Glutamatergic neuron (in vitro differentiated cells): ENCODE data around the gene AGAP1. TPM values are rescaled to one million over a fixed set of nuclear protein-coding genes. Genes with fewer than 3 reads are reported as not detected.

Source experiments
- DNase-seq: peaks from one replicate; pipeline ENCODE4 v3.0.0; 2022
- H3K27ac Mint-ChIP-seq: one replicate; pipeline ENCODE4 v1.8.0; 2020; ENCODE audit warnings: mild to moderate bottlenecking, mixed read lengths, inconsistent platforms; ENCODE audit not compliant: unreplicated experiment
- H3K27me3 Mint-ChIP-seq: one replicate; pipeline ENCODE4 v1.8.0; 2020; ENCODE audit warnings: mild to moderate bottlenecking, moderate library complexity, mixed read lengths, inconsistent platforms; ENCODE audit not compliant: unreplicated experiment
- H3K36me3 Mint-ChIP-seq: one replicate; pipeline ENCODE4 v1.8.0; 2020; ENCODE audit warnings: mild to moderate bottlenecking, mixed read lengths, inconsistent platforms; ENCODE audit not compliant: unreplicated experiment
- H3K4me1 Mint-ChIP-seq: one replicate; pipeline ENCODE4 v1.8.0; 2020; ENCODE audit warnings: mild to moderate bottlenecking, low read depth, mixed read lengths, inconsistent platforms; ENCODE audit not compliant: unreplicated experiment
- H3K4me3 Mint-ChIP-seq: one replicate; pipeline ENCODE4 v1.8.0; 2020; ENCODE audit warnings: mild to moderate bottlenecking, mixed read lengths, inconsistent platforms; ENCODE audit not compliant: unreplicated experiment
- H3K9me3 Mint-ChIP-seq: one replicate; pipeline ENCODE4 v1.8.0; 2020; ENCODE audit warnings: mild to moderate bottlenecking, moderate library complexity, mixed read lengths, inconsistent platforms; ENCODE audit not compliant: unreplicated experiment
- CTCF ChIP-seq: fragments of 200-600 bp; sonication (generic); IDR thresholded peaks from one replicate; pipeline ENCODE4 v1.5.0; 2021; ENCODE audit not compliant: partially characterized antibody, unreplicated experiment
- total RNA-seq: library from RNA; stranded (reverse); fragmentation: NEBNext Ultra II Directional; extraction: Animal tissue kit (Norgen Biotek cat#: 25700); gene quantifications from one replicate; pipeline ENCODE4 v1.2.1, GENCODE V29; 2021; ENCODE audit not compliant: unreplicated experiment

AGAP1 gene
- total RNA-seq, 1 donor from 2014 or later: 153 TPM

- Mint-ChIP-seq H3K4me1 (peaks cover 10% of the 10 kb centered on the region), H3K4me3 (no peak overlapping the region), H3K9me3 (peaks cover 14% of the 10 kb centered on the region), H3K27ac (no peak overlapping the region), H3K27me3 (peaks cover 2% of the 10 kb centered on the region), H3K36me3 (peaks cover 19% of the 10 kb centered on the region)
- DNase-seq: no peak
- no peak for TF ChIP-seq CTCF
These were observed 441.1 kb downstream of the AGAP1 start for GRCh38 chr2:235934774-235935484.

- Mint-ChIP-seq H3K4me3 (no peak overlapping the region), H3K36me3 (peaks cover 21% of the 10 kb centered on the region)
- no peak for DNase-seq
These were observed 441.9 kb downstream of the AGAP1 start for GRCh38 chr2:235935773-235936172.

GRCh38 chr2:235936493-235936892 is 442.6 kb downstream of the AGAP1 start:
- Mint-ChIP-seq H3K4me3 (no peak overlapping the region), H3K4me1 (peaks cover 14% of the 10 kb centered on the region), H3K36me3 (peaks cover 24% of the 10 kb centered on the region), H3K27me3 (peaks cover 2% of the 10 kb centered on the region), H3K9me3 (peaks cover 16% of the 10 kb centered on the region), H3K27ac (no peak overlapping the region)
- no peak for DNase-seq
- peak; percentile 88 for TF ChIP-seq CTCF

More at GRCh38 chr2:235935773-235936172, 441.9 kb downstream of the AGAP1 start:
- Mint-ChIP-seq H3K27ac (no peak overlapping the region), H3K27me3 (peaks cover 2% of the 10 kb centered on the region), H3K9me3 (peaks cover 16% of the 10 kb centered on the region), H3K4me1 (peaks cover 14% of the 10 kb centered on the region)
- no peak for TF ChIP-seq CTCF

GRCh38 chr2:235937087-235937486 is 443.2 kb downstream of the AGAP1 start:
- DNase-seq: no peak
- H3K36me3 Mint-ChIP-seq: peaks cover 29% of the 10 kb centered on the region

More at GRCh38 chr2:235937087-235937486, 443.2 kb downstream of the AGAP1 start:
- Mint-ChIP-seq H3K4me3 (no peak overlapping the region), H3K27ac (no peak overlapping the region), H3K4me1 (peaks cover 14% of the 10 kb centered on the region), H3K27me3 (peaks cover 2% of the 10 kb centered on the region), H3K9me3 (peaks cover 16% of the 10 kb centered on the region)
- TF ChIP-seq CTCF: no peak
